OCI-LY7 (cell line): Measurements from ENCODE around the gene MCM9.

Experiments
- EZH2phosphoT487 ChIP-seq: fragments of 200-600 bp; sonication (generic); IDR thresholded peaks from 2 replicates; pipeline ENCODE4 v1.6.1; 2018; ENCODE audit warnings: low read depth, borderline replicate concordance, mild to moderate bottlenecking, mixed run types, antibody characterized with exemption, low read length, moderate library complexity, mixed read lengths
- TF ChIP-seq, protein P1 (sequence below): fragments of 200-600 bp; sonication (generic); conservative IDR thresholded peaks from 2 replicates; pipeline ENCODE4 v1.5.1; 2014; ENCODE audit warnings: mild to moderate bottlenecking, antibody characterized with exemption, low read length, moderate library complexity, mixed read lengths

DNA sequence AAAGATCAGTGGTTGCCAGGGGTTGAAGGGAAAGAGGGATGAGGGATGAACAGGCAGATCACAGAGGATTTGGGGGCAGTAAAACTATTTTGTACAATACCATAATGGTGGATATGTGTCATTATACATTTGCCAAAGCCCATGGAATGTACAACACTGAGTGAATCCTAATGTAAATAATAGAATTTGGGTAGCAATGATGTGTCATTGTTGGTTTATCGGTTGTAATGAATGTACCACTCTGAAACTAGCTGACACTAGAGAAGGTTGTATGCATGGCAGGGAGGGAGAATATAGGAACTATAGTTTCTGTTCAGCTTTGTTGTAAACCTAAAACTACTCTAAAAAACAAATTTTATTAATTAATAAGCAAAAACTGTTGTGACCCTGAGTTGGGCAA is 58.8 kb downstream of the MCM9 start:
- TF ChIP-seq, protein P1, sequence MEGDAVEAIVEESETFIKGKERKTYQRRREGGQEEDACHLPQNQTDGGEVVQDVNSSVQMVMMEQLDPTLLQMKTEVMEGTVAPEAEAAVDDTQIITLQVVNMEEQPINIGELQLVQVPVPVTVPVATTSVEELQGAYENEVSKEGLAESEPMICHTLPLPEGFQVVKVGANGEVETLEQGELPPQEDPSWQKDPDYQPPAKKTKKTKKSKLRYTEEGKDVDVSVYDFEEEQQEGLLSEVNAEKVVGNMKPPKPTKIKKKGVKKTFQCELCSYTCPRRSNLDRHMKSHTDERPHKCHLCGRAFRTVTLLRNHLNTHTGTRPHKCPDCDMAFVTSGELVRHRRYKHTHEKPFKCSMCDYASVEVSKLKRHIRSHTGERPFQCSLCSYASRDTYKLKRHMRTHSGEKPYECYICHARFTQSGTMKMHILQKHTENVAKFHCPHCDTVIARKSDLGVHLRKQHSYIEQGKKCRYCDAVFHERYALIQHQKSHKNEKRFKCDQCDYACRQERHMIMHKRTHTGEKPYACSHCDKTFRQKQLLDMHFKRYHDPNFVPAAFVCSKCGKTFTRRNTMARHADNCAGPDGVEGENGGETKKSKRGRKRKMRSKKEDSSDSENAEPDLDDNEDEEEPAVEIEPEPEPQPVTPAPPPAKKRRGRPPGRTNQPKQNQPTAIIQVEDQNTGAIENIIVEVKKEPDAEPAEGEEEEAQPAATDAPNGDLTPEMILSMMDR: no peak
- TF ChIP-seq EZH2phosphoT487: no peak
